IMR-90 (cell line): ENCODE measurements around the gene CEP85. TPM values are rescaled to one million over a fixed set of nuclear protein-coding genes. Genes with fewer than 3 reads are reported as not detected.

Source experiments
- ATAC-seq: fragments of 200-7000 bp; cut with Tn5 transposase; 2 replicates; pipeline ENCODE4 v1.9.1; 2020; ENCODE audit warnings: low read depth, mild to moderate bottlenecking, moderate library complexity
- BruUV-seq: library from RNA; stranded (reverse); fragments of 400-500 nt; replicated peaks from 2 replicates; lab custom pipeline; 2021; lab: Mats Ljungman, UMichigan
- CTCF ChIA-PET: fragments of 300-600 bp; formaldehyde crosslinking; extraction: SDS; loops from one replicate; lab custom pipeline; 2021; ENCODE audit warnings: antibody characterized with exemption; lab: Yijun Ruan, JAX
- POLR2A ChIA-PET: fragments of 300-600 bp; sonication (Branson Sonifier 250); formaldehyde crosslinking; loops from one replicate; lab custom pipeline; 2022; ENCODE audit warnings: antibody characterized with exemption; ENCODE audit not compliant: unreplicated experiment; lab: Charles Lee
- DNase-seq: peaks from one replicate; pipeline ENCODE4 v3.0.0; 2013
- H2AFZ ChIP-seq: replicated peaks from 2 replicates; pipeline ENCODE3; 2013; ENCODE audit warnings: low read length, mild to moderate bottlenecking; ENCODE audit not compliant: poor library complexity
- H2AK5ac ChIP-seq: 2 replicates; pipeline ENCODE4 v1.6.1; 2013; ENCODE audit warnings: low read depth, low read length, inconsistent platforms
- H2AK9ac ChIP-seq: replicated peaks from 2 replicates; pipeline ENCODE3; 2013; ENCODE audit warnings: mild to moderate bottlenecking, low read depth, low read length, moderate library complexity; ENCODE audit not compliant: poor library complexity
- H2BK120ac ChIP-seq: 2 replicates; pipeline ENCODE4 v1.6.1; 2013; ENCODE audit warnings: low read depth, low read length, inconsistent platforms
- H2BK15ac ChIP-seq: 3 replicates; pipeline ENCODE4 v1.6.1; 2013; ENCODE audit warnings: low read depth, low read length, inconsistent platforms
- H2BK20ac ChIP-seq: 2 replicates; pipeline ENCODE4 v1.6.1; 2013; ENCODE audit warnings: low read depth, mild to moderate bottlenecking, inconsistent platforms, low read length, moderate library complexity
- H2BK5ac ChIP-seq: 2 replicates; pipeline ENCODE4 v1.6.1; 2013; ENCODE audit warnings: mild to moderate bottlenecking, low read depth, low read length, inconsistent platforms; ENCODE audit not compliant: poor library complexity, severe bottlenecking
- H3K14ac ChIP-seq: replicated peaks from 2 replicates; pipeline ENCODE4 v1.6.1; 2013; ENCODE audit warnings: low read depth, low read length, inconsistent platforms
- H3K18ac ChIP-seq: 2 replicates; pipeline ENCODE4 v1.6.1; 2013; ENCODE audit warnings: low read depth, low read length, control low read depth
- H3K23ac ChIP-seq: 2 replicates; pipeline ENCODE4 v1.6.1; 2013; ENCODE audit warnings: low read depth, low read length, inconsistent platforms
- H3K27ac ChIP-seq: 2 replicates; pipeline ENCODE4 v1.5.1; 2013; ENCODE audit warnings: mild to moderate bottlenecking, control low read depth, low read length; ENCODE audit not compliant: insufficient read depth
- H3K27me3 ChIP-seq: 2 replicates; pipeline ENCODE4 v1.6.1; 2013; ENCODE audit warnings: low read length; ENCODE audit not compliant: control insufficient read depth, insufficient read depth
- H3K36me3 ChIP-seq: 2 replicates; pipeline ENCODE4 v1.6.1; 2013; ENCODE audit warnings: low read length, mixed read lengths; ENCODE audit not compliant: control insufficient read depth, insufficient read depth
- H3K4ac ChIP-seq: 2 replicates; pipeline ENCODE4 v1.6.1; 2013; ENCODE audit warnings: low read depth, low read length, inconsistent platforms
- H3K4me1 ChIP-seq: 2 replicates; pipeline ENCODE4 v1.6.1; 2013; ENCODE audit warnings: low read length, mixed read lengths; ENCODE audit not compliant: control insufficient read depth, insufficient read depth
- H3K4me2 ChIP-seq: 2 replicates; pipeline ENCODE4 v1.6.1; 2013; ENCODE audit warnings: low read depth, mild to moderate bottlenecking, control low read depth, low read length, moderate library complexity
- H3K4me3 ChIP-seq: 2 replicates; pipeline ENCODE4 v1.5.1; 2013; ENCODE audit warnings: low read depth, mild to moderate bottlenecking, control low read depth, low read length, moderate library complexity; ENCODE audit not compliant: insufficient read depth
- H3K56ac ChIP-seq: 2 replicates; pipeline ENCODE4 v1.6.1; 2013; ENCODE audit warnings: low read length, inconsistent platforms; ENCODE audit not compliant: insufficient read depth; ENCODE audit errors: extremely low read depth
- H3K79me1 ChIP-seq, 2 experiments: 2 replicates each; pipeline ENCODE4 v1.6.1; 2013; ENCODE audit warnings: low read length in 2 of 2, inconsistent platforms in 1 of 2, low read depth in 1 of 2
- H3K9ac ChIP-seq: 2 replicates; pipeline ENCODE4 v1.6.1; 2013; ENCODE audit warnings: low read depth, low read length, control low read depth
- H3K9me1 ChIP-seq: 2 replicates; pipeline ENCODE4 v1.6.1; 2013; ENCODE audit warnings: low read length, inconsistent platforms; ENCODE audit not compliant: insufficient read depth
- H3K9me3 ChIP-seq: 2 replicates; pipeline ENCODE4 v1.6.1; 2013; ENCODE audit warnings: low read length; ENCODE audit not compliant: control insufficient read depth, insufficient read depth
- H4K20me1 ChIP-seq: 2 replicates; pipeline ENCODE4 v1.6.1; 2013; ENCODE audit warnings: low read length, inconsistent platforms; ENCODE audit not compliant: insufficient read depth
- H4K5ac ChIP-seq: 2 replicates; pipeline ENCODE4 v1.6.1; 2013; ENCODE audit warnings: mild to moderate bottlenecking, low read depth, low read length, control low read depth
- H4K8ac ChIP-seq, 2 experiments: 2 replicates each; pipeline ENCODE4 v1.6.1; 2013; ENCODE audit warnings: low read depth in 2 of 2, low read length in 2 of 2, control low read depth in 1 of 2, inconsistent platforms in 1 of 2
- H4K91ac ChIP-seq: 2 replicates; pipeline ENCODE4 v1.6.1; 2013; ENCODE audit warnings: low read depth, low read length, inconsistent platforms; ENCODE audit not compliant: insufficient read depth
- BHLHE40 ChIP-seq: fragments of 150-350 bp; IDR thresholded peaks from 2 replicates; pipeline ENCODE4 v1.6.1; 2016; ENCODE audit warnings: mild to moderate bottlenecking, low read depth, low read length
- CEBPB ChIP-seq: IDR thresholded peaks from 2 replicates; pipeline ENCODE4 v1.6.1; 2012; ENCODE audit warnings: low read depth, low read length, improper control_type of control experiment
- MAZ ChIP-seq: IDR thresholded peaks from 2 replicates; pipeline ENCODE4 v1.6.1; 2012; ENCODE audit warnings: low read depth, mild to moderate bottlenecking, low read length, improper control_type of control experiment, moderate library complexity, borderline replicate concordance
- NFE2L2 ChIP-seq: fragments of 150-350 bp; IDR thresholded peaks from 2 replicates; pipeline ENCODE4 v1.6.1; 2016; ENCODE audit warnings: low read depth, mild to moderate bottlenecking, low read length
- POLR2A ChIP-seq: IDR thresholded peaks from 2 replicates; pipeline ENCODE4 v1.6.1; 2012; ENCODE audit warnings: mild to moderate bottlenecking, low read depth, low read length
- SMC3 ChIP-seq: fragments of 150-350 bp; IDR thresholded peaks from 2 replicates; pipeline ENCODE4 v1.6.1; 2016; ENCODE audit warnings: low read depth, mild to moderate bottlenecking, antibody characterized with exemption, low read length, moderate library complexity
- WGBS, 2 experiments: methylation state at CpG; one replicate each; pipeline versions ENCODE4 v1.1.5 to v1.1.7; 2013; ENCODE audit warnings: missing lambda C conversion rate in 2 of 2; ENCODE audit not compliant: insufficient read length in 1 of 2; ENCODE audit errors: extremely low coverage in 2 of 2; 5-methylcytosine and 5-hydroxymethylcytosine counted together
- dilution Hi-C: fragments of 300-500 bp; cut with HindIII; formaldehyde crosslinking; loops from one replicate; pipeline ENCODE4 v1.14.3; 2018; ENCODE audit warnings: low sequenced_read_pairs; ENCODE audit not compliant: unreplicated experiment
- in situ Hi-C: fragments of 300-500 bp; cut with MboI; formaldehyde crosslinking; loops from 3 replicates; pipeline ENCODE4 v1.14.3; 2019; ENCODE audit warnings: low sequenced_read_pairs, inconsistent platforms, mixed read lengths
- intact Hi-C: fragments of 100-400 bp; cut with micrococcal nuclease; formaldehyde crosslinking; loops from 2 replicates; pipeline ENCODE4 v1.10.0; 2022
- polyA plus RNA-seq, 3 experiments: library from polyadenylated mRNA; depleted of rRNA; stranded (reverse); fragments of >200 nt; gene quantifications; 2 replicates each; pipeline ENCODE4 v1.2.3, GENCODE V29; 2012; ENCODE audit warnings: low replicate concordance in 1 of 3
- total RNA-seq: library from RNA; depleted of rRNA; stranded (reverse); fragments of >200 nt; gene quantifications from 2 replicates; pipeline ENCODE4 v1.2.3, GENCODE V29; 2012
- TF ChIP-seq, protein P1 (sequence below): fragments of 150-350 bp; IDR thresholded peaks from 2 replicates; pipeline ENCODE4 v1.6.1; 2016; ENCODE audit warnings: low read depth, mild to moderate bottlenecking, low read length, moderate library complexity, borderline replicate concordance

CEP85 gene
- total and polyA plus RNA-seq, 2 of the 4 experiments (the other 2 are of a cell fraction): 11.5 to 11.8 TPM

GRCh38 chr1:26300578-26301275 is 66.7 kb downstream of the CEP85 start:
- TF ChIP-seq CEBPB (no peak), NFE2L2 (no peak), POLR2A (no peak), MAZ (no peak), SMC3 (no peak), BHLHE40 (no peak)
- TF ChIP-seq, protein P1, sequence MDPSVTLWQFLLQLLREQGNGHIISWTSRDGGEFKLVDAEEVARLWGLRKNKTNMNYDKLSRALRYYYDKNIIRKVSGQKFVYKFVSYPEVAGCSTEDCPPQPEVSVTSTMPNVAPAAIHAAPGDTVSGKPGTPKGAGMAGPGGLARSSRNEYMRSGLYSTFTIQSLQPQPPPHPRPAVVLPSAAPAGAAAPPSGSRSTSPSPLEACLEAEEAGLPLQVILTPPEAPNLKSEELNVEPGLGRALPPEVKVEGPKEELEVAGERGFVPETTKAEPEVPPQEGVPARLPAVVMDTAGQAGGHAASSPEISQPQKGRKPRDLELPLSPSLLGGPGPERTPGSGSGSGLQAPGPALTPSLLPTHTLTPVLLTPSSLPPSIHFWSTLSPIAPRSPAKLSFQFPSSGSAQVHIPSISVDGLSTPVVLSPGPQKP: no peak
- no peak overlapping the region for H3K14ac ChIP-seq
- no peak for ATAC-seq
- in situ Hi-C loops: no loop called here
- H4K91ac ChIP-seq: peak overlapping the region; percentile 47; the same call in 1 of the 2 replicates
- H3K4me3 ChIP-seq: no peak overlapping the region
- intact Hi-C loops: no loop called here
- H4K8ac ChIP-seq: no peak overlapping the region
- no peak overlapping the region for H2BK120ac ChIP-seq
- H3K27me3 ChIP-seq: no peaks in the 10 kb centered on the region
- H3K18ac ChIP-seq: no peak overlapping the region
- POLR2A ChIA-PET: no interaction called here
- H3K23ac ChIP-seq: no peak overlapping the region
- H2AK9ac ChIP-seq: peak overlapping the region; percentile 68
- H3K56ac ChIP-seq: no peak overlapping the region
- no peak overlapping the region for H2AK5ac ChIP-seq
- H3K4ac ChIP-seq: no peak overlapping the region; the same call in 1 of the 2 replicates
- CTCF ChIA-PET: no interaction called here
- H2BK20ac ChIP-seq: no peak overlapping the region
- no peak overlapping the region for H3K4me2 ChIP-seq
- H3K4me1 ChIP-seq: peaks cover 15% of the 10 kb centered on the region
- H3K9me1 ChIP-seq: peaks cover 25% of the 10 kb centered on the region
- peak overlapping the region; percentile 16 for H2AFZ ChIP-seq
- no peak overlapping the region for H2BK5ac ChIP-seq
- no peaks in the 10 kb centered on the region for H3K9me3 ChIP-seq
- DNase-seq: no peak
- H2BK15ac ChIP-seq: no peak overlapping the region
- dilution Hi-C loops: no loop called here
- no peaks in the 10 kb centered on the region; the same call in 1 of the 2 replicates for H3K36me3 ChIP-seq
- WGBS, 2 experiments: 88% methylated on average over 3 of the region's 11 CpGs; no CpG with 5 or more reads in 1 of the 2 experiments
- no TSS peak for BruUV-seq
- H4K20me1 ChIP-seq: no peaks in the 10 kb centered on the region
- H4K5ac ChIP-seq: no peak overlapping the region
- H3K27ac ChIP-seq: no peak overlapping the region
- peaks cover 9 to 49% of the 10 kb centered on the region in 2 experiments; a peak in 3 of 4 replicates for H3K79me1 ChIP-seq
- H3K9ac ChIP-seq: no peak overlapping the region
